ENCODE data around the gene TMEM203.
A peak's percentile ranks its signal among the peaks of the same experiment; 100 is the strongest.
"Not testable (repeated sequence)": the region's sequence is repeated elsewhere in the genome, so short reads cannot be mapped to it uniquely, and the experiment has no call there.

The TMEM203 gene

GRCh38 chr9:137205126-137206069, at the start of gene TMEM203, which contains the start of gene NDOR1:
Gene TMEM203, minus strand, starts transcription at chr9:137205648. Its CDS starts 234 bp downstream, at chr9:137205414.
Gene NDOR1, plus strand, starts transcription at chr9:137205700. Its CDS starts 78 bp downstream, at chr9:137205778.
- DNase-seq (ENCODE audit: low read depth) = peak; percentile 66

DNA sequence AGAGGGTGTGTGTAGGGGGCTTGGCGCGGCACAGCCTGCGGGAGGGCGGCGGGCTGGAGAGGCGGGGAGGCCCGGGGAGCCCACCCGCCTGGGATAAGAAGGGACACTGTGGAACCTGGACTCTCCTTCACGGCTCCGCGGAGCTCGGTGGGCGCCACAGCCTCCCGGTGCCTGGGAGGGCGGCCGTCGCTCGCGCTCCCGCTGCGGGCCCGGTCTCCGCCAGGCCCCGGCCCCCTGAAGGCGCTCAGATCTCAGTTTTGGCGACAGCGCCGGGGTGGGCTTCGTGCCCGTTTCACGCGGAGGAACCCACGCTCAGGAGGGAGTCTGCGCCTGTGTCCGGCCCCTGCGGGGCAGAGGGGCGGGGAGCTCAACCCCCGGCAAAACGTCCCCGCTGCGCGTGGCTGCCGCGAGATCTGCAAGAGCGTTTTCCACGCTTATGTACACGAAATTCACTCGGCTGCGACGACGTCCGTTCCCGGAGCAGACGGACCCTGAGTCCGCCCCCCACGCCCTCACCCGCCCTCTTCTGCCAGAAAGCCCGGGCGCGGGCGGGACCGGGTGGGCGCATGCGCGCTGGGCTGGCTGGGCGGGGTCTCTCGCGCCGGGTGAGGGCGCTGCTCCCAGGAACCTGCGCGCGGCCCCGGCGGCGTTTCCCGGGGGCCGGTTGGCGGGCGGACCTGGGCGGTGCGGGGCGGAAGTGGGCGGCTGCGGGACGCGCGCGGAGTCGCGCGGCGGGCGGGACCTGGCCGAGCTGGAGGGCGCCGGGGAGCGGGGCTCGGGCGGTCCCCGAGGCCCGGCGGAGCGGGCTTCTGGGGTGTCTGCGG, 49.4 kb upstream of the TMEM203 start, which contains the start of gene NELFB:
NELFB (plus strand) TSS at position 704 of the 824 bp plus-strand sequence.
- no peak for DNase-seq (ENCODE audit: low read depth)

GRCh38 chr9:137253717-137254623, 48.5 kb upstream of the TMEM203 start:
- no peak for DNase-seq (ENCODE audit: low read depth)

DNA sequence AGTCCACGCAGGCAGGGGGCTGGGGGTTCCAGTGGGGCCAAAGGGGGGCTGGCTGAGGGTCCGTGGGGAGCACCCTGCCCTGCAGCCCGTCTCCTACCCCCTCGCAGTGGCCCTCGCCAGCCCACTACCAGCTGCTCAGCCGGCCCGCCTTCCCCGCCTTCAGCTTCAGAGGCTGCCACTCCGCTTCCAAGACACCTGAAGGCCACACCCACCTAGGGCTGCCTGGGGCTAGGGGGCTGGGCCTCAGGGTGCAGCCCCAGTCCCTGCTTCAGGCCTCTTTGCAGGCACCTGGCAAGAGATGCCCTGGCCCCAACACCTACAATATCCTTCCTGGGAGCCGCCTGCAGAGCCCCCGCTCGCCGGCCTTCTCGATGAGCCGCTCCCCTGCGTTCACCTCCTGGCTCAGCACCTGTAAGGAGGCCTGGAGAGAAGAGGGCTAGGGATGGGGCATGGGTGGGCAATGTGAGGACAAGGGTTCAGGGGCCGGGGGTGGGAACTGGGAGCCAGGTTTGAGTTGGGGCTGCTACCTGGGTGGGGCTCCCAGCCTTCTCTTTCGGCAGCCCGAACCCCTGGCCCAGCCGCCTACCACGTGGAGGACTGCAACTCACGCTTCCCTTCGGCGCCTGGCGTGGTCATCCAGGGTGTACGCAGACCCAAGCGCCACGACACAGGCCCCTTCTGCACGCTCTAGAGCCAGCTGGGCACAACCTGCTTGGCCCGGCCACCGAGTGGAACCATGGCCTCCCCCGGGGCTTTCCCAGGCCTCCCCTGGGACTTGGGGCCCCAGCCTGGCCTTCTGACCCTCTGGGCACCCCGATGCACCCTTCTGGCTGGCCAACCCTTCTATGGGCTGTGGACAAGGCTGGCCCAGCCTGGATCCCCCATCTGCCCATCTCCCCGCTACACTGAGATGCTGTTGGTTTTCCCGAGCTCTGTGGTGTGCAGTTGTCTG, 47.4 kb upstream of the TMEM203 start:
- DNase-seq (ENCODE audit: low read depth) = no peak

DNA sequence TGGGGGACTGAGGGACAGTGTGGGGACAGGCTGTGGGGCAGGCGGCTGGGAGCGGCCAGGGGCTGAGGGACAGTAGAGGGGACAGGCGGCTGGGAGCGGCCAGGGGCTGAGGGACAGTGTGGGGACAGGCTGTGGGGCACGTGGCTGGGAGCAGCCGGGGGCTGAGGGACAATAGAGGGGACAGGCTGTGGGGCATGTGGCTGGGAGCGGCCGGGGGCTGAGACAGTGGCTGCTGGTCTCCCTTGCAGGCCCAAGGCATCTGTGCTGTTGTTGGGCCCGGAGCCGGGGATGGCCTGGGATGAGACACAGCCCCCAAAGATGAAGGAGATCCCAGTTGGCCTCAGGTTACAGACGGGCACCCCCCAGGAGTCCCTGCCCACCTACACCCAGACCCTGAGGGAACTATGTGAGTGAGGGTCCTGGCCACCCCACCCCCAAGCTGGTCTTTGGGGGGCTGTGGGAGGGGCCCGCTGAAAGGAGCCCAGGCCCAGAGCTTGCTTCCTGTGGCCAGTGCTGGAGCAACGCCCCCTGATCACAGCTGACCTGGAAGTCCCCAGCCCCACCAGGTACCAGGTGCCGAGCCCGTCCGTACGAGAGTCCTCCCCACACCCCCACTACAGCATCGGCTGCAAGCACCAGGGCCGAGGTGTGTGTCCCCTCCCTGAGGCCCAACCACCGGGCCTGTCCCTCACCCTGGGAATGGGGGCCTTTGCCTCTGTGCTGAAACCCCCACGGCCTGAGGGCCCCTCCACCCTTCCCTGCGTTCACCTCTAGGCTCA, 46.2 kb upstream of the TMEM203 start:
- DNase-seq (ENCODE audit: low read depth) = no peak

DNA sequence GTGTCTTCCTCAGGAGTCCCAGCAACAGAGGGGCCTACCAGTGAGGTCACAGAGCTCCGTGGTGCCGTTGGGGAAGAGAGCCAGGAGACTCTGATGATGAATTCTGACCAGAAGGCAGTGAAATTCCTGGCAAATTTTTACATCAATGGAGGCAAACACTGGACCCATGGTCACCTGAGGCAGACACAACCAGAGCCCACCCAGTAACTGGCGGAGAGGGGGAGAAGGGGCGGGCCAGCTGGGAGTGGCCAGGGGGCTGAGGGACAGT, 45.7 kb upstream of the TMEM203 start, which contains the start of gene STPG3:
STPG3 (plus strand) TSS at position 93 of the 268 bp plus-strand sequence; CDS start at position 94, 1 bp downstream.
- DNase-seq (ENCODE audit: low read depth) = no peak

DNA sequence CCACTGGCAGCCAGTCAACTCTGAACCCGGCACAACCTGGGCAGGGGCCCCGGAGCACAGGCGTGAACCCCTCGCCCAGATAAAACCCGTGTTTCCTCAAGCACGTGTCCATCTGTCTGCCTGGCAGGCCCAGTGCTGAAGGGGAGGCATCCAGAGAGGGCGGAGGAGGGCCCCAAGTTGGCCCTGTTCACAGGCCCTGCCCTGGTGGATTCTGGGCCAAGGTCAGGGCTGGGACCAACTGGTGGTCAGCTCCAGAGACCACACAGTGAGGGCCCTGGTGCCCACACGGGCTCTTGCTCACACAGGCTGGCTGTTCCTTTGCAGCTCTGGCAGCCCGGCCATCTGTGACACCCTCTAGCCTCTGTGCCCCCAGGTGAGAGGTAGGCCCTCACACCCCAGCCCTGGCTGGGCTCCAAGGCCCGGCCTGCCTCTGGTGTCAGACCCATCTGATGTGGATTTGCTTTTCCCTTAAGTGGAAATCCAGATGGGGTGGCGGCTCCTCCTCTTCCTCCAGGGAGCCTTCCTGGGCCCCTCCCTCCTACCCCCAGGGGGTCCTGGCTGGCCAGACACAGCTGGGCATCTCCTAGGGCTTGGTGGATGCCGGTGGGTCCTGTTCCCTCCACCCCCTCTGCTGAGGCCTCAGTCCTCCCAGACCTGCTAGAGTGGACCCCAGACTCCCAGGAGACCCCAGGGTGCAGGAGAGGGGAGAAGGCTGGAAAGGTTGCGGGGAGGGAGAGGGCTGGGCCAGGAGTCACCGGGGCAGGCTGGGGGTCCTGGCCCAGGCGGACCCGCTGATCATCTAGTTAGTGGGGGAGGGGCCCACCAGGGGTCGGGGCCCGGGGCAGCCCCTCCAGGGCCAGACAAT, 45.1 kb upstream of the TMEM203 start:
- no peak for DNase-seq (ENCODE audit: low read depth)

DNA sequence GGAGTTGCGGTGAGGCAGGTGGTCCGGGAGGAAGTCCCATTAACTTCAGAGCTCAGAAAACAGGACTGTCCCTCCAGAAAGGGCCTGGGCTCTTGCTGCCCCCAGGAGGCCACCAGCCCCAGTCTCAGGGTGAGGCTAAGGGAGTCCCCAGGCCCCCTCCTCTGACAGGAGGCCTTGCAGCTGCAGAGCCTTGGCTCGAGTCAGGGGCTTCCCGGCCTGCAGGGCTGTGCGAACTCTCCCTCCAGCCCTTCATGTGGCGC, 42.4 kb upstream of the TMEM203 start:
- DNase-seq (ENCODE audit: low read depth) = no peak

GRCh38 chr9:137247135-137247915, 41.9 kb upstream of the TMEM203 start:
- DNase-seq (ENCODE audit: low read depth) = no peak

- DNase-seq (ENCODE audit: low read depth) = no peak
Measured at GRCh38 chr9:137245450-137246421, 40.3 kb upstream of the TMEM203 start.

DNA sequence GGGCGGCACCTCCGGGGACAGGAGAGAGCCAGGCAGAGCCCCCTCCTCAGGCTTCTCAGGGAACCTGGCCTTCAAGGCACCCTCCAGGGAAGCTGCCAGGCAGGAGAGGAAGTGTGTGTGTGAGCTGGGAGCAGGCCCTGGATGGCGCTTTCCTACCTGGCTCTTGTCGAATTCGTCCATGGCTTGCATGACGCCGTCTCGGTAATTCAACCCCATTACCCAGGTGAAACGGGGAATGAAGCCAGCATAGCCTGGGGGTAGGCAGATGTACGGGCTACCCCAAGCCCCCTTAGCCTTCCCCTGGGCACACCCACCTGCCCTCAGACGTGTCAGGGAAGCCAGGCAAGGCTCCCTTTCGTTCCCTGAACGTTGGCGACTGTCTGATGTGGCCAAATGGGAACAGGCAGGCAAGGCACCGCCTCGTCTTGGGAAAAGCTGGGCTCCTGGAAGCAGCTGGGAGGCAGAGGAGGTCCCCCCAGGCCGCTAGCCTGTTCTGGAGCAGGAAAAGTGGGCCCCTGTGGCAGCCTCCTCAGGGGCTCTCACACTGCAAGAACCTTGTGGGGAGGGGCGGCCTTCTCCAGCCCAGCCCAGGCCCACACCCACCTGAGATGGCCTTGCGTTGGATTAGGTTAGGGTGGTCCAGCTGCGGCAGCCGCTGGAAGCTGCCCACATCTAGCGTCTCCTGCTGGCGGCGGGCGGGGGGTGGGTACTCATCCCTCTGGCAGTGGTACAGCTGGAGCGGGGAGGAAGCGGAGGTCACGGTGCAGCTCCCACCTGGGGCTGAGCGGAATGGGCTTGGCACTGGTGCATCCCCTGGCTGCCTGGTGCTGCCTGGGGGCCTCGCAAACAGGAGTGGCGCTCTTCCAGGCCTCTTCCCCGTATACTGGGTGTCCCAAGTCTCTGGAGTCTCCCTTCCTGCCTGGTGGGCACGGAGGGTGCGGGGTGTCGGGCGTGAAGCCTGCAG, 39.3 kb upstream of the TMEM203 start:
- no peak for DNase-seq (ENCODE audit: low read depth)

DNA sequence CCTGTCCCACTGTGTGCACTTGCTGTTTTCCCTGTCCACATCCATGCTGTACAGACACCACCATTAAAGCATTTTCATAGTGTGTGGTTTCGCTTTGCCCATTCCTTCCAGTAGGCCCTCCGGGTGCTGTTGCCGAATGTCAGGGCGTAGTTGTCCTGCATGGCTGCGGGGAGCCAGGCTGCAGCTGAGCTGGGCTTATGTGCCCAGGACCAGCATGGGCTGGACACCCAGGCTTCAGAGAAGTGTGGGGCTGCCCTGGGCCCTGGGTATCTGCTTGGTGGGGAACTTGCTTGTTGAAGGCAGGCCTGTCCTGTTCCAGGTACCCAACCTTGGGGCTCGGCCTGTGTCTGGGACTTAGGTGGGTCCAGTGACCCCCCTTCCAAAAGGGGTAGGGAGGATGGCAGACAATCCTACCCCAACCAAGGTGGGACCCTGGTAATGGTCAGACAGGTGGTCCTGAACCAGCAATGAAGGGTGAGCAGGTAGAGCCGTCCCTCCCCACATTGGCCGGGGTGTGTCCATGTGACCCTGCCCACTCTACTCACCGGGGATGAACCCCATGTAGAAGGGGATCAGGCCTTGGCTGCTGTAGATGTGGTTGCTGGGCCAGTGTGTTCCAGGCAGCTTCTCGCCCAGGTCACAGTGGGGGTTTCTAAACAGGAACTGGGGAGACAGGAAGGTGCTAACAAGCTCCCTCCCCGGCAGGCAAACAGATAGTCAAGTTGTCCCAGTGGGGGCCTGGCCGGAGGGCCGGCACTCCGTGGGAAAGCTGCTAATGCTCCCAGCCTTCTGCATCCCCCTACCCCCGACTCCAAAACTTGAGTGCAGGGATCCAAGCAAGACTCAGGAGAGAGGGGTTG, 38.4 kb upstream of the TMEM203 start:
- no peak for DNase-seq (ENCODE audit: low read depth)

DNA sequence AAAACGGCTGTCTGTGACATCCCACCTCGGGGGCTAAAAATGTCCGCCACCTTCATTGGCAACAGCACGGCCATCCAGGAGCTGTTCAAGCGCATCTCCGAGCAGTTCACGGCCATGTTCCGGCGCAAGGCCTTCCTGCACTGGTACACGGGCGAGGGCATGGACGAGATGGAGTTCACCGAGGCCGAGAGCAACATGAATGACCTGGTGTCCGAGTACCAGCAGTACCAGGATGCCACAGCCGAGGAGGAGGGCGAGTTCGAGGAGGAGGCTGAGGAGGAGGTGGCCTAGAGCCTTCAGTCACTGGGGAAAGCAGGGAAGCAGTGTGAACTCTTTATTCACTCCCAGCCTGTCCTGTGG, 37.8 kb upstream of the TMEM203 start:
- not testable (repeated sequence) for DNase-seq (ENCODE audit: low read depth)

DNA sequence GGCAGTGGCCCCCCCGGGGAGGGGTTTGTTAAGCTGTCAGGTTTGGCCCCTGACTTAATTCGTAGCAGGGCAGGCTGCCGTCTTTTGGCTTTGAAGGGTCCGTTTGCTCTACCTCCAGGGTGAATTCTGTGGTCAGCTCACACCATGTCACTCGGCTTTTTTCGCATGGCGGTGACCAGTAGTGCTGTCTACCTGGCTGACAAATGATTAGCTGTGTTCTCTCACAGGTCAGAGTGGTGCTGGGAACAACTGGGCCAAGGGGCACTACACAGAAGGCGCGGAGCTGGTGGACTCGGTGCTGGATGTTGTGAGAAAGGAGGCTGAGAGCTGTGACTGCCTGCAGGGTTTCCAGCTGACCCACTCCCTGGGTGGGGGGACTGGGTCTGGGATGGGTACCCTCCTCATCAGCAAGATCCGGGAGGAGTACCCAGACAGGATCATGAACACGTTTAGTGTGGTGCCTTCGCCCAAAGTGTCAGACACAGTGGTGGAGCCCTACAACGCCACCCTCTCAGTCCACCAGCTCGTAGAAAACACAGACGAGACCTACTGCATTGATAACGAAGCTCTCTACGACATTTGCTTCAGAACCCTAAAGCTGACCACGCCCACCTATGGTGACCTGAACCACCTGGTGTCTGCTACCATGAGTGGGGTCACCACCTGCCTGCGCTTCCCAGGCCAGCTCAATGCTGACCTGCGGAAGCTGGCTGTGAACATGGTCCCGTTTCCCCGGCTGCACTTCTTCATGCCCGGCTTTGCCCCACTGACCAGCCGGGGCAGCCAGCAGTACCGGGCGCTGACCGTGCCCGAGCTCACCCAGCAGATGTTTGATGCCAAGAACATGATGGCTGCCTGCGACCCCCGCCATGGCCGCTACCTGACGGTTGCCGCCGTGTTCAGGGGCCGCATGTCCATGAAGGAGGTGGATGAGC, 37.1 kb upstream of the TMEM203 start:
- no peak for DNase-seq (ENCODE audit: low read depth)

Data from CMK (cell line).